IMR-90 (cell line): ENCODE measurements around the gene BRCA1. TPM values are rescaled to one million over a fixed set of nuclear protein-coding genes. Genes with fewer than 3 reads are reported as not detected.

ENCODE experiments used
- ATAC-seq: fragments of 200-7000 bp; cut with Tn5 transposase; 2 replicates; pipeline ENCODE4 v1.9.1; 2020; ENCODE audit warnings: low read depth, mild to moderate bottlenecking, moderate library complexity
- BruUV-seq: library from RNA; stranded (reverse); fragments of 400-500 nt; replicated peaks from 2 replicates; lab custom pipeline; 2021; lab: Mats Ljungman, UMichigan
- CTCF ChIA-PET: fragments of 300-600 bp; formaldehyde crosslinking; extraction: SDS; loops from one replicate; lab custom pipeline; 2021; ENCODE audit warnings: antibody characterized with exemption; lab: Yijun Ruan, JAX
- POLR2A ChIA-PET: fragments of 300-600 bp; sonication (Branson Sonifier 250); formaldehyde crosslinking; loops from one replicate; lab custom pipeline; 2022; ENCODE audit warnings: antibody characterized with exemption; ENCODE audit not compliant: unreplicated experiment; lab: Charles Lee
- DNase-seq: peaks from one replicate; pipeline ENCODE4 v3.0.0; 2013
- H2AFZ ChIP-seq: replicated peaks from 2 replicates; pipeline ENCODE3; 2013; ENCODE audit warnings: low read length, mild to moderate bottlenecking; ENCODE audit not compliant: poor library complexity
- H2AK5ac ChIP-seq: 2 replicates; pipeline ENCODE4 v1.6.1; 2013; ENCODE audit warnings: low read depth, low read length, inconsistent platforms
- H2AK9ac ChIP-seq: replicated peaks from 2 replicates; pipeline ENCODE3; 2013; ENCODE audit warnings: mild to moderate bottlenecking, low read depth, low read length, moderate library complexity; ENCODE audit not compliant: poor library complexity
- H2BK120ac ChIP-seq: 2 replicates; pipeline ENCODE4 v1.6.1; 2013; ENCODE audit warnings: low read depth, low read length, inconsistent platforms
- H2BK15ac ChIP-seq: 3 replicates; pipeline ENCODE4 v1.6.1; 2013; ENCODE audit warnings: low read depth, low read length, inconsistent platforms
- H2BK20ac ChIP-seq: 2 replicates; pipeline ENCODE4 v1.6.1; 2013; ENCODE audit warnings: low read depth, mild to moderate bottlenecking, inconsistent platforms, low read length, moderate library complexity
- H2BK5ac ChIP-seq: 2 replicates; pipeline ENCODE4 v1.6.1; 2013; ENCODE audit warnings: mild to moderate bottlenecking, low read depth, low read length, inconsistent platforms; ENCODE audit not compliant: poor library complexity, severe bottlenecking
- H3K14ac ChIP-seq: replicated peaks from 2 replicates; pipeline ENCODE4 v1.6.1; 2013; ENCODE audit warnings: low read depth, low read length, inconsistent platforms
- H3K18ac ChIP-seq: 2 replicates; pipeline ENCODE4 v1.6.1; 2013; ENCODE audit warnings: low read depth, low read length, control low read depth
- H3K23ac ChIP-seq: 2 replicates; pipeline ENCODE4 v1.6.1; 2013; ENCODE audit warnings: low read depth, low read length, inconsistent platforms
- H3K27ac ChIP-seq: 2 replicates; pipeline ENCODE4 v1.5.1; 2013; ENCODE audit warnings: mild to moderate bottlenecking, control low read depth, low read length; ENCODE audit not compliant: insufficient read depth
- H3K27me3 ChIP-seq: 2 replicates; pipeline ENCODE4 v1.6.1; 2013; ENCODE audit warnings: low read length; ENCODE audit not compliant: control insufficient read depth, insufficient read depth
- H3K36me3 ChIP-seq: 2 replicates; pipeline ENCODE4 v1.6.1; 2013; ENCODE audit warnings: low read length, mixed read lengths; ENCODE audit not compliant: control insufficient read depth, insufficient read depth
- H3K4ac ChIP-seq: 2 replicates; pipeline ENCODE4 v1.6.1; 2013; ENCODE audit warnings: low read depth, low read length, inconsistent platforms
- H3K4me1 ChIP-seq: 2 replicates; pipeline ENCODE4 v1.6.1; 2013; ENCODE audit warnings: low read length, mixed read lengths; ENCODE audit not compliant: control insufficient read depth, insufficient read depth
- H3K4me2 ChIP-seq: 2 replicates; pipeline ENCODE4 v1.6.1; 2013; ENCODE audit warnings: low read depth, mild to moderate bottlenecking, control low read depth, low read length, moderate library complexity
- H3K4me3 ChIP-seq: 2 replicates; pipeline ENCODE4 v1.5.1; 2013; ENCODE audit warnings: low read depth, mild to moderate bottlenecking, control low read depth, low read length, moderate library complexity; ENCODE audit not compliant: insufficient read depth
- H3K56ac ChIP-seq: 2 replicates; pipeline ENCODE4 v1.6.1; 2013; ENCODE audit warnings: low read length, inconsistent platforms; ENCODE audit not compliant: insufficient read depth; ENCODE audit errors: extremely low read depth
- H3K79me1 ChIP-seq, 2 experiments: 2 replicates each; pipeline ENCODE4 v1.6.1; 2013; ENCODE audit warnings: low read length in 2 of 2, inconsistent platforms in 1 of 2, low read depth in 1 of 2
- H3K9ac ChIP-seq: 2 replicates; pipeline ENCODE4 v1.6.1; 2013; ENCODE audit warnings: low read depth, low read length, control low read depth
- H3K9me1 ChIP-seq: 2 replicates; pipeline ENCODE4 v1.6.1; 2013; ENCODE audit warnings: low read length, inconsistent platforms; ENCODE audit not compliant: insufficient read depth
- H3K9me3 ChIP-seq: 2 replicates; pipeline ENCODE4 v1.6.1; 2013; ENCODE audit warnings: low read length; ENCODE audit not compliant: control insufficient read depth, insufficient read depth
- H4K20me1 ChIP-seq: 2 replicates; pipeline ENCODE4 v1.6.1; 2013; ENCODE audit warnings: low read length, inconsistent platforms; ENCODE audit not compliant: insufficient read depth
- H4K5ac ChIP-seq: 2 replicates; pipeline ENCODE4 v1.6.1; 2013; ENCODE audit warnings: mild to moderate bottlenecking, low read depth, low read length, control low read depth
- H4K8ac ChIP-seq, 2 experiments: 2 replicates each; pipeline ENCODE4 v1.6.1; 2013; ENCODE audit warnings: low read depth in 2 of 2, low read length in 2 of 2, control low read depth in 1 of 2, inconsistent platforms in 1 of 2
- H4K91ac ChIP-seq: 2 replicates; pipeline ENCODE4 v1.6.1; 2013; ENCODE audit warnings: low read depth, low read length, inconsistent platforms; ENCODE audit not compliant: insufficient read depth
- MAZ ChIP-seq: IDR thresholded peaks from 2 replicates; pipeline ENCODE4 v1.6.1; 2012; ENCODE audit warnings: low read depth, mild to moderate bottlenecking, low read length, improper control_type of control experiment, moderate library complexity, borderline replicate concordance
- WGBS, 2 experiments: methylation state at CpG; one replicate each; pipeline versions ENCODE4 v1.1.5 to v1.1.7; 2013; ENCODE audit warnings: missing lambda C conversion rate in 2 of 2; ENCODE audit not compliant: insufficient read length in 1 of 2; ENCODE audit errors: extremely low coverage in 2 of 2; 5-methylcytosine and 5-hydroxymethylcytosine counted together
- dilution Hi-C: fragments of 300-500 bp; cut with HindIII; formaldehyde crosslinking; loops from one replicate; pipeline ENCODE4 v1.14.3; 2018; ENCODE audit warnings: low sequenced_read_pairs; ENCODE audit not compliant: unreplicated experiment
- in situ Hi-C: fragments of 300-500 bp; cut with MboI; formaldehyde crosslinking; loops from 3 replicates; pipeline ENCODE4 v1.14.3; 2019; ENCODE audit warnings: low sequenced_read_pairs, inconsistent platforms, mixed read lengths
- intact Hi-C: fragments of 100-400 bp; cut with micrococcal nuclease; formaldehyde crosslinking; loops from 2 replicates; pipeline ENCODE4 v1.10.0; 2022
- polyA plus RNA-seq, 3 experiments: library from polyadenylated mRNA; depleted of rRNA; stranded (reverse); fragments of >200 nt; gene quantifications; 2 replicates each; pipeline ENCODE4 v1.2.3, GENCODE V29; 2012; ENCODE audit warnings: low replicate concordance in 1 of 3
- total RNA-seq: library from RNA; depleted of rRNA; stranded (reverse); fragments of >200 nt; gene quantifications from 2 replicates; pipeline ENCODE4 v1.2.3, GENCODE V29; 2012
- TF ChIP-seq, protein P1 (sequence below): fragments of 150-350 bp; IDR thresholded peaks from 2 replicates; pipeline ENCODE4 v1.6.1; 2017; ENCODE audit warnings: mild to moderate bottlenecking, antibody characterized with exemption, low read length, low read depth

The BRCA1 gene
- total and polyA plus RNA-seq, 2 of the 4 experiments (the other 2 are of a cell fraction): 8.3 to 17.7 TPM

- ATAC-seq (no peak), DNase-seq (no peak)
- intact Hi-C loops (no loop called here), dilution Hi-C loops (no loop called here), in situ Hi-C loops (no loop called here)
- Histone ChIP-seq H3K36me3 (no peaks in the 10 kb centered on the region; the same call in 1 of the 2 replicates), H2AFZ (no peak overlapping the region), H3K79me1 (no peaks in the 10 kb centered on the region), H3K4ac (no peak overlapping the region), H3K9me1 (0 out of 2 replicates have a peak, but pooled peaks cover 4% of the 10 kb centered on the region), H2BK20ac (no peak overlapping the region), H2BK15ac (no peak overlapping the region), H4K20me1 (no peaks in the 10 kb centered on the region), H2AK5ac (no peak overlapping the region), H3K9me3 (no peaks in the 10 kb centered on the region), H3K9ac (no peak overlapping the region), H3K4me3 (no peak overlapping the region), H4K5ac (no peak overlapping the region), H2BK5ac (no peak overlapping the region), H2AK9ac (no peak overlapping the region), H3K4me1 (no peaks in the 10 kb centered on the region), H3K27ac (no peak overlapping the region), H3K23ac (no peak overlapping the region), H3K18ac (no peak overlapping the region), H3K14ac (no peak overlapping the region), H3K4me2 (no peak overlapping the region), H2BK120ac (no peak overlapping the region), H4K8ac (no peak overlapping the region), H3K56ac (no peak overlapping the region), H3K27me3 (no peaks in the 10 kb centered on the region), H4K91ac (no peak overlapping the region)
- no CpG with 5 or more reads among the region's 2 CpGs for WGBS, 2 experiments
- BruUV-seq: no TSS peak
- CTCF ChIA-PET: no interaction called here
- TF ChIP-seq, protein P1, sequence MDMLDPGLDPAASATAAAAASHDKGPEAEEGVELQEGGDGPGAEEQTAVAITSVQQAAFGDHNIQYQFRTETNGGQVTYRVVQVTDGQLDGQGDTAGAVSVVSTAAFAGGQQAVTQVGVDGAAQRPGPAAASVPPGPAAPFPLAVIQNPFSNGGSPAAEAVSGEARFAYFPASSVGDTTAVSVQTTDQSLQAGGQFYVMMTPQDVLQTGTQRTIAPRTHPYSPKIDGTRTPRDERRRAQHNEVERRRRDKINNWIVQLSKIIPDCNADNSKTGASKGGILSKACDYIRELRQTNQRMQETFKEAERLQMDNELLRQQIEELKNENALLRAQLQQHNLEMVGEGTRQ: no peak
- no peak for TF ChIP-seq MAZ
- POLR2A ChIA-PET: interaction anchor here (0.5 kb wide), 1 partner anchor 989 kb away, joined by 16 read pairs; no protein-coding TSS in a partner anchor
Measured at GRCh38 chr17:43090022-43090421, 35.1 kb downstream of the BRCA1 start.
